GM18519 (cell line): ENCODE measurements around the gene SLC24A3.

ENCODE experiments used
- ATAC-seq: cut with Tn5 transposase; IDR thresholded peaks from one replicate; pipeline ENCODE4 v1.9.1; 2021; ENCODE audit warnings: mild to moderate bottlenecking, moderate library complexity; ENCODE audit not compliant: unreplicated experiment, low FRiP score

The SLC24A3 gene

GRCh38 chr20:19236371-19237055 is 24.1 kb downstream of the SLC24A3 start:
- ATAC-seq: no peak

- no peak for ATAC-seq
Observed at GRCh38 chr20:19241440-19241839, 29.0 kb downstream of the SLC24A3 start.

GRCh38 chr20:19244291-19244690 is 31.8 kb downstream of the SLC24A3 start:
- no peak for ATAC-seq

GRCh38 chr20:19249106-19249879 is 36.9 kb downstream of the SLC24A3 start:
- no peak for ATAC-seq

GRCh38 chr20:19250346-19250745 is 37.9 kb downstream of the SLC24A3 start:
- no peak for ATAC-seq

GRCh38 chr20:19251506-19251905 is 39.1 kb downstream of the SLC24A3 start:
- no peak for ATAC-seq

GRCh38 chr20:19251958-19252357 is 39.5 kb downstream of the SLC24A3 start:
- no peak for ATAC-seq

- ATAC-seq: no peak
Observed at GRCh38 chr20:19252451-19253120, 40.1 kb downstream of the SLC24A3 start.

GRCh38 chr20:19253316-19253715 is 40.9 kb downstream of the SLC24A3 start:
- no peak for ATAC-seq

- ATAC-seq: no peak
Observed at GRCh38 chr20:19253916-19254820, 41.7 kb downstream of the SLC24A3 start.

GRCh38 chr20:19254956-19255355 is 42.5 kb downstream of the SLC24A3 start:
- ATAC-seq: no peak

- no peak for ATAC-seq
Observed at GRCh38 chr20:19256085-19256484, 43.6 kb downstream of the SLC24A3 start.

GRCh38 chr20:19256906-19257595 is 44.6 kb downstream of the SLC24A3 start:
- no peak for ATAC-seq

- ATAC-seq: no peak
Observed at GRCh38 chr20:19257865-19258264, 45.4 kb downstream of the SLC24A3 start.

- no peak for ATAC-seq
Observed at GRCh38 chr20:19259141-19259591, 46.7 kb downstream of the SLC24A3 start.

- ATAC-seq: no peak
Observed at GRCh38 chr20:19260412-19261090, 48.1 kb downstream of the SLC24A3 start.

GRCh38 chr20:19264191-19264590 is 51.7 kb downstream of the SLC24A3 start:
- no peak for ATAC-seq

- ATAC-seq: peak; percentile 46
Observed at GRCh38 chr20:19265646-19266374, 53.4 kb downstream of the SLC24A3 start.

- ATAC-seq: no peak
Observed at GRCh38 chr20:19268426-19268825, 56.0 kb downstream of the SLC24A3 start.
